Heart right ventricle (tissue), 16 donors: ENCODE measurements around the gene TBC1D22A. TPM values are rescaled to one million over a fixed set of nuclear protein-coding genes. Genes with fewer than 3 reads are reported as not detected.

Experiments used
- ATAC-seq, 8 donors: fragments of 200-7000 bp; cut with Tn5 transposase; one replicate each; pipeline ENCODE4 v1.9.1; 2020; ENCODE audit warnings: mild to moderate bottlenecking in 8 of 8, moderate library complexity in 8 of 8, moderate number of reproducible peaks in 1 of 8
- DNase-seq, 2 donors: peaks; one replicate each; pipeline ENCODE4 v3.0.0-alpha.2; 2020
- H3K27ac ChIP-seq, 10 donors: fragments of 200-600 bp; sonication (generic) in 2 of 10; one replicate each; pipeline versions ENCODE4 v1.5.0 to v1.8.0; 2020 to 2022; ENCODE audit warnings: mild to moderate bottlenecking in 3 of 10
- H3K27me3 ChIP-seq, 7 donors: fragments of 200-600 bp; one replicate each; pipeline ENCODE4 v1.8.0; 2021 to 2022; ENCODE audit warnings: mild to moderate bottlenecking in 2 of 7
- H3K36me3 ChIP-seq, 9 donors: fragments of 200-600 bp; sonication (generic) in 1 of 9; one replicate each; pipeline versions ENCODE4 v1.5.0 to v1.8.0; 2020 to 2022; ENCODE audit warnings: mild to moderate bottlenecking in 2 of 9
- H3K4me1 ChIP-seq, 9 donors: fragments of 200-600 bp; sonication (generic) in 1 of 9; one replicate each; pipeline versions ENCODE4 v1.5.0 to v1.8.0; 2020 to 2022; ENCODE audit warnings: mild to moderate bottlenecking in 4 of 9
- H3K4me3 ChIP-seq, 10 donors: fragments of 200-600 bp; sonication (generic) in 2 of 10; one replicate each; pipeline versions ENCODE4 v1.5.0 to v1.8.0; 2020 to 2022; ENCODE audit warnings: mild to moderate bottlenecking in 7 of 10, moderate library complexity in 2 of 10
- H3K9me3 ChIP-seq, 11 donors: fragments of 200-600 bp in 10 of 11; sonication (generic) in 2 of 11; one replicate each; pipeline versions ENCODE4 v1.5.0 to v1.8.0; 2013 to 2022; ENCODE audit warnings: mild to moderate bottlenecking in 2 of 11, control low read depth in 1 of 11, moderate library complexity in 1 of 11
- CTCF ChIP-seq, 9 donors: fragments of 200-600 bp; sonication (generic) in 2 of 9; IDR thresholded peaks; one replicate each; pipeline versions ENCODE4 v1.5.0 to v1.8.0; 2021 to 2022; ENCODE audit warnings: antibody characterized with exemption in 9 of 9, mild to moderate bottlenecking in 5 of 9, moderate library complexity in 1 of 9
- WGBS, 2 donors: extraction: QIAGEN DNeasy Blood & Tissue Kit; methylation state at CpG; one replicate each; pipeline ENCODE4 v1.1.7; 2013; ENCODE audit warnings: inconsistent platforms in 1 of 2; 5-methylcytosine and 5-hydroxymethylcytosine counted together
- intact Hi-C, 10 donors: fragments of 100-400 bp; cut with DNase I; formaldehyde crosslinking; loops; one replicate each; pipeline versions ENCODE4 v1.11.1 to v1.14.2; 2022
- polyA plus RNA-seq, 2 donors: library from polyadenylated mRNA; stranded (reverse); fragments of 200-250 nt; gene quantifications; one replicate each; pipeline ENCODE4 v1.2.3, GENCODE V29; 2013
- total RNA-seq, 10 donors: library from RNA; stranded (reverse); fragmentation: NEBNext Ultra II Directional in 3 of 10; extraction: Animal tissue kit (Norgen Biotek cat#: 25700) in 3 of 10; gene quantifications; one replicate each; pipeline versions ENCODE4 v1.2.1 to v1.2.4, GENCODE V29; 2021 to 2023
- donor health status: Arrhythmogenic right ventricular cardiomyopathy.
- donor health status: ischemic (EF 13 %, LVEDD 7.1; RV severe dilation, severe dysfunction).
- donor health status: healthy with polysubstance abuse.
- donor health status: DM: no; HTN: yes; CAD: no.
- donor health status: DM: no; HTN: no; CAD: no.
- donor health status: ischemic (EF 25% LVEDD 6.9; RV normal size, moderate dysfunction).
- donor health status: ischemic (EF 25% LVEDD 5.7; RV mildly dilated, moderate dysfunction).
- donor health status: healthy.
- donor health status: DM: yes; HTN: yes; CAD: no.
- donor health status: Ischemic cardiomyopathy.
- donor health status: ischemic (EF 35%, LVEDD 5.7; RV mildly dilated, moderate dysfunction).
- donor health status: nonischemic (EF 11% LVEDD 7.7; RV severe dilation, severe dysfunction).
- donor health status: DM: yes; HTN: yes; CAD: no.
- donor health status: PGD.
- donor health status: ischemic (EF 29% LVEDD 5.4; RV normal size, mild dysfunction).
- donor health status: nonischemic (EF 23%, LVEDD 6.1; RV moderate dilation, normal function).

TBC1D22A gene
- total and polyA plus RNA-seq, 12 donors = 7.2 to 27.9 (median 17.9) TPM

- no peak overlapping the region for H3K4me3 ChIP-seq
- DNase-seq = no peak
- H3K36me3 ChIP-seq = peaks cover 0 to 4% (median 0%) of the 10 kb centered on the region in 9 donors
- H3K9me3 ChIP-seq = peaks cover 0 to 16% (median 12%) of the 10 kb centered on the region in 11 donors
- no peak overlapping the region for H3K27ac ChIP-seq
- TF ChIP-seq CTCF (IDR thresholded peaks at IDR 0.05) = no peak
- intact Hi-C loops = loop anchor here in 2 of 10 donors (5.0 kb wide), 1 partner anchor 40 kb away; no protein-coding TSS in a partner anchor
- no peak for ATAC-seq
- no peaks in the 10 kb centered on the region for H3K27me3 ChIP-seq
- peaks cover 19 to 63% (median 54%) of the 10 kb centered on the region in 9 donors for H3K4me1 ChIP-seq
- WGBS, 2 donors = 88 to 90% methylated on average over 2 of the region's 2 CpGs
Observed at GRCh38 chr22:46757104-46757503, 5.3 kb upstream of the TBC1D22A start.

DNA sequence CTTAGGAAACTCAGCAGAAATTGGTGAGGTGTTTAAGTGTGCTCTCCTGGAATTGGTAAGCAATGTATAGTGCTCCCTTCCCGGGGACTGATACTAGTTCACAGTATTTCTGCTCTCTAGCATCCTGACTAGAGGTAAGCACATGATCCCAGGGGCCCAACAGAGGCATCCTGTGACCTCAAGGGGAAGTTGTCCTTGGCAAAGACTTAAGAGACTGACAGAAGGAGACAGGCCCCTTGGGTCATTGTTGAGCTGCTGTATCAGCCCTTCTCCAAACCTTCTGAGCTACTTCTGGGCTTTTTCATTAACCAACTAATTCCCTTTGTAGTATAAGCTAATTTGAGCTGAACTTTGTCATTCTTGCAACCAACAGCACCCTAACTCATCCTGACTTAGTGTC is 4.3 kb upstream of the TBC1D22A start:
- Histone ChIP-seq H3K4me1 (peaks cover 16 to 53% (median 47%) of the 10 kb centered on the region in 9 donors), H3K27ac (peak overlapping the region in 4 of 10 donors; percentile 27 to 52 (median 49)), H3K9me3 (peaks cover 0 to 16% (median 12%) of the 10 kb centered on the region in 11 donors), H3K36me3 (peaks cover 0 to 4% (median 0%) of the 10 kb centered on the region in 9 donors), H3K4me3 (no peak overlapping the region), H3K27me3 (no peaks in the 10 kb centered on the region)
- WGBS, 2 donors = 51 to 64% methylated on average over 1 of the region's 1 CpG
- no peak for TF ChIP-seq CTCF (IDR thresholded peaks at IDR 0.05)
- intact Hi-C loops = loop anchor here in 4 of 10 donors (2.0 to 5.0 kb wide), 3 partner anchors 39 to 45 kb away; no protein-coding TSS in a partner anchor
- no peak for ATAC-seq
- DNase-seq = no peak

DNA sequence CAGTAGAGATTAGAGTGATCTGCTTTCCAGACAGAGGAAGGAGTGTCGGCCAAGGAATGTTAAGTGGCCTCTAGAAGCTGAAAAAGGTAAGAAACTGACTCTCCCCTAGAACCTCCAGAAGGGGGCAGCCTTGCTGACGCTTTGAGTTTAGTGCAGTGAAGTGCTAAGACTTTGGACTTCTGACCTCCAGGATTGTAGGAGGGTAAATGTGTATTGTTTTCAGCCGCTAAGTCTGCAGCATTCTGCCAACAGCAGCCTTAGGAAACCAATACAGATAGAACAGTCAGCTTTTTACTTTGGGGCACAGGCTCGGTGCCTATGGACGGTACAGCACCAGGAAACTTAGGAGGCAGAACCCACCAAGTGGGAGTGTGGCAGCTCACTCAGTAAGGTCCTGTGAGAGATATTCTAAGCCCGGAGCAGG is 3.6 kb upstream of the TBC1D22A start:
- Histone ChIP-seq H3K4me1 (peaks cover 8 to 53% (median 47%) of the 10 kb centered on the region in 9 donors), H3K27ac (peak overlapping the region in 8 of 10 donors; percentile 15 to 62 (median 44))
- TF ChIP-seq CTCF (IDR thresholded peaks at IDR 0.05) = peak; percentile 61 to 83 (median 78)

GRCh38 chr22:46761017-46761416 is 1.4 kb upstream of the TBC1D22A start:
- peaks cover 4 to 54% (median 40%) of the 10 kb centered on the region in 9 donors for H3K4me1 ChIP-seq
- no peak for ATAC-seq
- peak overlapping the region in 1 of 10 donors; percentile 90 for H3K27ac ChIP-seq
- TF ChIP-seq CTCF (IDR thresholded peaks at IDR 0.05) = no peak
- peak overlapping the region in 3 of 10 donors; percentile 63 to 70 (median 69) for H3K4me3 ChIP-seq
- 82 to 84% methylated on average over 6 of the region's 6 CpGs for WGBS, 2 donors
- H3K9me3 ChIP-seq = peaks cover 0 to 10% (median 7%) of the 10 kb centered on the region in 11 donors
- intact Hi-C loops = loop anchor here in 2 of 10 donors (5.0 kb wide), 1 partner anchor 41 kb away; no protein-coding TSS in a partner anchor
- H3K36me3 ChIP-seq = peaks cover 0 to 12% (median 0%) of the 10 kb centered on the region in 9 donors
- H3K27me3 ChIP-seq = no peaks in the 10 kb centered on the region
- no peak for DNase-seq

More for the DNA sequence above, 3.6 kb upstream of the TBC1D22A start:
- ATAC-seq (no peak), DNase-seq (no peak)
- H3K9me3 ChIP-seq = peaks cover 0 to 16% (median 12%) of the 10 kb centered on the region in 11 donors
- H3K4me3 ChIP-seq = no peak overlapping the region
- 33 to 35% methylated on average over 6 of the region's 6 CpGs for WGBS, 2 donors
- H3K36me3 ChIP-seq = peaks cover 0 to 4% (median 0%) of the 10 kb centered on the region in 9 donors
- H3K27me3 ChIP-seq = no peaks in the 10 kb centered on the region
- intact Hi-C loops = loop anchor here in 4 of 10 donors (2.0 to 5.0 kb wide), 3 partner anchors 38 to 44 kb away; no protein-coding TSS in a partner anchor
